ENCODE data around the gene DDN.

Gene DDN

DNA sequence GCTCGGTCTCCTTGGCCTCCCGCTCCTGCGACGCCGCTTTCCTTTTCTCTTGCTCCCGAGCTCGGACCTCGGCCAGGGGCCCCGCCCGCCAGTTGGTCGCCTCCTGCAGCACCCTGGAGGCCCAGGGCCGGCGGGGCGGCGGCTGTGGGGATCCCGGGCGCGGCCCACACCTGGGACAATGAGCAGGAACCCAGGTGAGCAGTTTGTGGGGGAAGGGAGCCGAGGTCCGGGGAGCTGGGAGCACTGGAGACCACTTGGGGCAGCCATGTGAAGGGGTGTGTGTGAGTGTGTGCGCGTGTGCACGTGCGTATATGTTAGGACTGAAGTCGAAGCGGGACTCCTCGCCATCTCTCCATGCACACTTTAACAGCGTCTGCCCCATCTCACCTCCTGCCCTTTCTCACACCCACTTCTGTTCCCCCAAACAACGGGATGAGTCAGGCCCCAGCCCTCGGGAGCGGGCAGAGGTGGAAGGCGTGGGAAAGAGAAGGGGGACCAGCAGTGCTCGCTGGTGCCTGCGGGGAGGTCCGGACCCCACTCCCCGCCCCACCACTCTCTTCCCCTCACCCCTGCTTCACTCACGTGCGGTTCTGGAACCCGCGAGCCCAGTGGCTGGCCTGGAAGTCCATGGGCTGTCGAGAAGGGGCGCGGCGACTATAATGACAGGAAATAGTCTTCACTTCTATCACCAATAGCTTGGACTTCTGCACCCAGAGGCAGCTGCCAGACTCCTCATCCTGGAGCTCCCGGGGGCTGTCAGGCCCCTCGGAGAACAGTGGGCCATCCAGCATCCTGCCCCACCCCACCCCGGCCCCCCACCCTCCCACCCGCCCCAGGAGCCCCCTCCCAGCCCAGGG, 450 bp downstream of the DDN start:
- Histone ChIP-seq H3K4me1 (ENCODE audit: control insufficient read depth, insufficient read depth, low read length) (peaks cover 40% of the 10 kb centered on the region), H3K27me3 (ENCODE audit: control insufficient read depth, insufficient read depth, low read length) (peaks cover 29% of the 10 kb centered on the region), H3K9ac (ENCODE audit: low read depth, low read length) (no peak overlapping the region), H3K9me3 (replicated peaks; ENCODE audit: low read length) (no peaks in the 10 kb centered on the region), H3K36me3 (ENCODE audit: insufficient read depth, low read length) (peaks cover 33% of the 10 kb centered on the region), H3K4me2 (ENCODE audit: low read length) (peak overlapping the region; percentile 86), H3K4me3 (ENCODE audit: low read length) (peak overlapping the region; percentile 66)

DNA sequence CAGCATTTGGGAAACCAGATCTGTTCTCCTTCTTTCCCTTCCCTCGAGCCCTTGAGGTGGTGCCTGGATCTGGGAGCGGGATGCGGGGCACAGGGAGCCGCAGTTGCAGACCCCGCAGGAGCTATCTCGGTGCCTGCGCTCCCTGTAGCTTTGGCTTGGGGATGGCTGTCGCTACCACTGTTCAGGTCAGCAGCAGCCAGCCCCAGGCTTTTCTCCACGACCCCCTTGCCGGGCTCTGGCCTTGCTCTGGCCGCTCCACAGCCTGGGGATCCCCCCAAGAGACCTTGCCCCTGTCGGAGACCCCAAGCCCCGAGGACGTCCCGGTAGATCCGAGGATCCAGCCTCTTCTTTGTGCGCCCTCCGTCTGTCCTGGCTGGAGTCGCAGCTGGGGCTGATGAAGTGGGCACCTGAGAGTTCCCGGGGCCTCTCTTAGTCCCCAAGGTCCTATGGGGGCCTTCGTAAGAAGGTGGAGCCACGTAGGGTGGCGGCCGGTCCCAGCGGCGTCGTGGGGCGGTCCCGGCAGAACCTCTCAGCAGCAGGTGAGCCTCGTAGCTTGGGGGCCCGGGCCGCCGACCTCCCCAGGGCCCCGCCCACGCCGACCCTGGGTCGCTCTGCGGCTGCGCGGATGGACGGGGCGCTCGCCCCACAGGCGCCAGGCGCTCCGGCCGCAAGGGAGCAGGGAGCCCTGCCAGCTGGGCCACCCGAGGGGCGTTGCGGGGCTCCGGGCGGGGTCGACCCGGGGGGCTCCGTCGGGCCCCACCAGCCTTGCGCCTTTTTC, 1.3 kb downstream of the DDN start:
- peaks cover 24% of the 10 kb centered on the region for H3K36me3 ChIP-seq (ENCODE audit: insufficient read depth, low read length)
- peak overlapping the region; percentile 86 for H3K4me2 ChIP-seq (ENCODE audit: low read length)
- H3K9ac ChIP-seq (ENCODE audit: low read depth, low read length) = no peak overlapping the region
- no peaks in the 10 kb centered on the region for H3K9me3 ChIP-seq (replicated peaks; ENCODE audit: low read length)
- H3K27me3 ChIP-seq (ENCODE audit: control insufficient read depth, insufficient read depth, low read length) = peaks cover 35% of the 10 kb centered on the region
- peaks cover 40% of the 10 kb centered on the region for H3K4me1 ChIP-seq (ENCODE audit: control insufficient read depth, insufficient read depth, low read length)
- peak overlapping the region; percentile 66 for H3K4me3 ChIP-seq (ENCODE audit: low read length)

DNA sequence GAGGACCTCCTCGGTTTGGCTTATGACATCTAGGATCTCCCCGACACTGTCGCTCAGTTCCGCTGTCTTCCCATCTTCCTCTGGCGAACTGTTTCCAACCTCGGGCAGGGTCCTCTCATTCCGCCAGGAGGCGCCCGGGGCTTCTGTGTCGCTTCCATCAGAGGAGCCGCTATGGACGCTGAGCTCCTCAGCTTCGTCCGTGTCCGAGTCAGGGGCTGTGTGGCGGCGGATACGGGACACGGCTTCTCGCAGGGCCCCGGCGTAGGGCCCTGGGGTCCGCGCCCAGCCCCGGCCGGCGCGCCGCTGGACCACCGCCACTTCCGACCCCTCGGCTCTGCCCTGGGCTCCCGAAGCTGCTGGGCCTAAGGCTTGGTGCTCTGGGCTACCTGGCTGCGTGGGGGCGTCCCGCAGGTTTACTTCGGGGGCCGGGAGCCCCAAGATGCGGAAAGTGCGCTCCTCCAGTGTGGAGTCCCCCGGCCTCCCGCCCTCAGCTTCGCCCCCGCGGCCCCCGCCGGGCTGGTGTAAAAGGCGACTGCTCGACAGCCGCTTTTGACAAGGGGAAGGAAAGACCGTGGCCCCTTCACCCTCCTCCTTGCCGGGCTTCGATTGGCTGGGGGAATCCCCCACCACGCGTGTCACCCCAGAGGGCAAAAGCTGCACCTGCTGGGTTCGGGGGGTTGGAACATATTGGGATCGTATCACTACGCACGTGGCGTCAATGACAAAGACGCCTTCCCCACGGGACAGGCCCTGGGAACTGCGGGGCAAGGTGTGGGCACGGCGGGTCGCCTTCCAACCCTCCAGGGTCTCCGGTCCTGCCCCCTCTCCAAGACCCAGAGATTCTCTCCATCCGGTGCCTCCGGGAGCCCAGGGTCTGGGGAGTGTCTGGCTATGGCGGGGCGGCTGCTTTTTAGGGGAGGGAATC, 2.1 kb downstream of the DDN start:
- H3K4me1 ChIP-seq (ENCODE audit: control insufficient read depth, insufficient read depth, low read length) = peaks cover 40% of the 10 kb centered on the region
- peak overlapping the region; percentile 62 for H3K4me3 ChIP-seq (ENCODE audit: low read length)
- H3K9ac ChIP-seq (ENCODE audit: low read depth, low read length) = peak overlapping the region; percentile 38
- H3K4me2 ChIP-seq (ENCODE audit: low read length) = peak overlapping the region; percentile 81
- H3K9me3 ChIP-seq (replicated peaks; ENCODE audit: low read length) = no peaks in the 10 kb centered on the region
- peaks cover 16% of the 10 kb centered on the region for H3K36me3 ChIP-seq (ENCODE audit: insufficient read depth, low read length)
- H3K27me3 ChIP-seq (ENCODE audit: control insufficient read depth, insufficient read depth, low read length) = peaks cover 37% of the 10 kb centered on the region

DNA sequence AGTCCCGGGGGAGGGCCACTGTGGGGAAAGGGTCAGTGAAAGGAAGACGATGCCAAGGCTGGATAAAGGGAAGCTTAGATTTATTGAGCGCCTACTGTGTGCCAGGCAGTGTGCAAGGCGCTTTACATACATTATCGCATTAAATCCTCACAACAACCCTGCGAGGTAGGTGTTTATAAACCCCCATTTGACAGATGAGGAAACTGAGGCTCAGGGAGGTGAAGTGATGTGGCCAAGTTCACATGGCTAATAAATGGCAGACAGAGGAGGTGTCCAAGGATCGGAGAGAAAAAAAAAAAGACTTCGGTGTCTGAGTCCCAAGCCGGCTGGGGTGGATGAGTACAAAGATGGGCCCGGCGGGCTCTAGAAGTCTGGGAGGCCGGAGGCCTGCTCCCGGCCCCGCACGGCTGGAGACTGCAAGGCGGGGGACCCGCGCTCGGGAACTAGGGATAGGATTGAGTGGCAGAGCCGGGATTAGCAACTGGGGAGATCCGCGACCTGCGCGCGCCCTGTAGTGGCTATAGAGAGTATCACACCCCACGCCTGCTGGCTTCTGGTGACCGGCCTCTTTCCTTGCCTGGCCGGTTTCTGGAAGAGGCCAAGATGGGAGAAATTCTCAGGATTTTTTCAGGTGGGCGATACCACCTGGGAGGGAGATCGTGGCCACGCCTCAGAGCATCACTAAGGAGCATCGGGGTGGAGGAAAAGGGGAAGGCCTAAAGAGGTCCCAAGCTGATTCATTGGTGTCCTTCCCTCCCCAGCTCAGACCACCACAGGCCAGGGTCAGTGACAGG, 3.9 kb downstream of the DDN start:
- Histone ChIP-seq H3K9ac (ENCODE audit: low read depth, low read length) (no peak overlapping the region), H3K27me3 (ENCODE audit: control insufficient read depth, insufficient read depth, low read length) (peaks cover 49% of the 10 kb centered on the region), H3K4me1 (ENCODE audit: control insufficient read depth, insufficient read depth, low read length) (peaks cover 36% of the 10 kb centered on the region), H3K36me3 (ENCODE audit: insufficient read depth, low read length) (peaks cover under 1% of the 10 kb centered on the region), H3K4me3 (ENCODE audit: low read length) (peak overlapping the region; percentile 65), H3K9me3 (replicated peaks; ENCODE audit: low read length) (no peaks in the 10 kb centered on the region), H3K4me2 (ENCODE audit: low read length) (peak overlapping the region; percentile 86)

DNA sequence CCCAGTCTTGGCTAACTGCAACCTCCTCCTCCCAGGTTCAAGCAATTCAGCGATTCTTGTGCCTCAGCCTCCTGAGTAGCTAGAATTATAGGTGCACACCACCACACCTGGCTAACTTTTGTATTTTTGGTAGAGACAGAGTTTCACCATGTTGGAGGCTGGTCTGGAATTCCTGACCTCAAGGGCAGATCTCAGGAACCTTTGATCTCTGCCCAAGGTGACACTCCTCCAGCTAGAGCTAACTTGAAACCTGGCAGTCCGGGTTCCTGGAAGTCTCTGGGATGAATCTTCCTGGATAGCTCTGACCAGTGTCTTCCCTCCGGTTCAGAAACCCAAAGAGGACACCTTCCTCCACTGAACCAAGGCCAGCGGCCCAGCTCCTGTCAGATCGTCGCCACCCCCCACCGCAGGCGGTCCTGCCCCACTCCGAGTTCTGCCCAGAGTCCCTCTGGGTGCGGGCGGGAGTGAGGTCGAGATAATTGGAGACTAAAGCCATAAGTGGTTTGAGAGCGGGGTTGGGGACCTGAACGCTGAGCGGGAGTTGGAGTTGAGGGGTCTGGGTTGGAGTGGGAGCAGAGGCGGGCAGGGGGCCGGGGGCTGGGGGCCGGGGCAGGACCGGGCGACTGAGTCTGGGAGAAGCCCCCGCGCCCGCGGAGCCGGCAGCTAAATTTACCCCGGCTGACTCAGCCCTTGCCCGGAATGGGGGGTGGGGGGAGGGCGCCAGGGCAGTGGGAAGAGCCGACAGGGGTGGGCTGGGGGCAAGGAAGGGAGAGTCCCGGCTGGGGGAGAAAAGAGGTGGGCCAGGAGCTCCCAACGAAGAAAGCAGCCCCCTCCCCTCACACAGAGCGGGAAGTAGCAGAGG, 4.7 kb downstream of the DDN start:
- Histone ChIP-seq H3K4me3 (ENCODE audit: low read length) (no peak overlapping the region), H3K4me2 (ENCODE audit: low read length) (no peak overlapping the region), H3K9ac (ENCODE audit: low read depth, low read length) (no peak overlapping the region), H3K4me1 (ENCODE audit: control insufficient read depth, insufficient read depth, low read length) (peaks cover 28% of the 10 kb centered on the region), H3K36me3 (ENCODE audit: insufficient read depth, low read length) (no peaks in the 10 kb centered on the region), H3K9me3 (replicated peaks; ENCODE audit: low read length) (no peaks in the 10 kb centered on the region), H3K27me3 (ENCODE audit: control insufficient read depth, insufficient read depth, low read length) (peaks cover 56% of the 10 kb centered on the region)

DNA sequence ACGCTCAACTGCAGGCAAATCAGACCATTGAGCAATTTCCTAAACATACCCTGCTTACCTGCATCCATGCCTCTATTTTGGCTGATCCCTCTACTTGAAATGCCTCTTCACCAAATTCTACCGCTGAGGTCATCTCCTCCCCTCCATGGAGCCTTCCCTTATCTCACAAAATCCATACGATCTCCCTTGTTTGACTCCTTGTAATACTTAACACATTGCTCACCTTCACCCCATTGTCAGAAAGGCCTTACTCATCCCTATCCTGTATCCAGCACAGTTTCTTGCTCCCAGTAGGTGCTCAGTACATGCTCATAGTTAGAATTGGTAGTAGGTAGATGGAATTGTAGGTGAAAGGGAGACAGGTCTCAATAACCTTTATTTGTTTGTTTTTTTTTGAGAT, 5.4 kb downstream of the DDN start:
- Histone ChIP-seq H3K27me3 (ENCODE audit: control insufficient read depth, insufficient read depth, low read length) (peaks cover 63% of the 10 kb centered on the region), H3K4me2 (ENCODE audit: low read length) (no peak overlapping the region), H3K4me3 (ENCODE audit: low read length) (no peak overlapping the region), H3K9ac (ENCODE audit: low read depth, low read length) (no peak overlapping the region), H3K9me3 (replicated peaks; ENCODE audit: low read length) (no peaks in the 10 kb centered on the region), H3K36me3 (ENCODE audit: insufficient read depth, low read length) (no peaks in the 10 kb centered on the region), H3K4me1 (ENCODE audit: control insufficient read depth, insufficient read depth, low read length) (peaks cover 22% of the 10 kb centered on the region)

DNA sequence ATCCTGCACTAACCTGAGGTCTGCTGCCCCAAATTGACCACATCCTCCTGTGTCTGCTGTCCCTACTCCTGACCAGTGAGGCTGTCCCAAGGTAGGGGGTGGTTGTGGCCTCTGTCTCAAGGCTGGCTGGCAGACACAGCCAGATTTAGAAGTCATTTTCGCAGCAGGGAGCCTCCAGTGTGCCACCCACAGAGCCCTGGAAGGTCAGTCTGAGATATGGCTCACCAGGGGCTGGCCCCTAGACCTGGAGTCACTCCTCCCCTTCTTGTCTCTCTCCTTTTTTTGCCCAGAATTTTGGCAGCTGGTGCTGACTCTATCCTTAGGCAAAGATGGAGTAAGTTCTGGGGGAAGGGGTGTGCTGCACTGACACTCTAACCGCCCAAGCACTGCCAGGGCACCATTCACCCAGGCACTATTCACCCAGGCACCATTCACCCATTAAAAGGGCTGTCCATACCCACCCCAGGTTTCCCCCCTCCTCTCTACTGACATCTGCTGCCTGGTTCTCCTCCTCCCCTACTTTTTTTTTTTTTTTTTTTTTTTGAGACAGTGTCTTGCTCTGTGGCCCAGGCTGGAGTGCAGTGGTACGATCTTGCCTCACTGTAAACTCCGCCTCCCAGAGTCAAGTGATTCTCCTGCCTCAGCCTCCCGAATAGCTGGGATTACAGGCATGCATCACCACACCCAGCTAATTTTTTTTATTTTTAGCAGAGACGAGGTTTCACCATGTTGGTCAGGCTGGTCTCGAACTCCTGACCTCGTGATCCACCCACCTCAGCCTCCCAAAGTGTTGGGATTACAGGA, 7.7 kb downstream of the DDN start:
- Histone ChIP-seq H3K27me3 (ENCODE audit: control insufficient read depth, insufficient read depth, low read length) (peaks cover 67% of the 10 kb centered on the region), H3K4me3 (ENCODE audit: low read length) (no peak overlapping the region), H3K36me3 (ENCODE audit: insufficient read depth, low read length) (no peaks in the 10 kb centered on the region), H3K4me1 (ENCODE audit: control insufficient read depth, insufficient read depth, low read length) (peaks cover 5% of the 10 kb centered on the region), H3K9me3 (replicated peaks; ENCODE audit: low read length) (no peaks in the 10 kb centered on the region), H3K4me2 (ENCODE audit: low read length) (no peak overlapping the region), H3K9ac (ENCODE audit: low read depth, low read length) (no peak overlapping the region)

DNA sequence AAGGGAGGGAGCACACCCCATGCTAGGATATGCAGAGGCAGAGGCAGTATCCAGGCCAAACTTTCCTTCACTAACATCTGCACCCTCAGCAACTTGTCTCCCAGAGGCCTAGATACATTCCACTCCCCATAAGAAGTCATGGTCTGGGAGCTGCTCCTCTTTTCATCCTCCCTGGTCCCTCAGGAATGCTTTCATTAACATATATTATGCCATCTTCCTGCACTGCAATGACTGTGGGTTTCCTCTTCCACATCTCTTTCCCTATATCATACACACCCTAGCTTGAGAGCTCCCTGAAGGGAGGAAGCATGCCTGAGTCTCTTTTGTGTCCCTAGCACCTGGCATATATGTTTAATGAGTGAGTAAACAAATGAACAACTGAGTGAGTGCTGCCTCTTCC, 8.6 kb downstream of the DDN start:
- Histone ChIP-seq H3K9ac (ENCODE audit: low read depth, low read length) (no peak overlapping the region), H3K36me3 (ENCODE audit: insufficient read depth, low read length) (no peaks in the 10 kb centered on the region), H3K27me3 (ENCODE audit: control insufficient read depth, insufficient read depth, low read length) (peaks cover 76% of the 10 kb centered on the region), H3K4me1 (ENCODE audit: control insufficient read depth, insufficient read depth, low read length) (peaks cover 5% of the 10 kb centered on the region), H3K4me2 (ENCODE audit: low read length) (no peak overlapping the region), H3K4me3 (ENCODE audit: low read length) (no peak overlapping the region), H3K9me3 (replicated peaks; ENCODE audit: low read length) (no peaks in the 10 kb centered on the region)

DNA sequence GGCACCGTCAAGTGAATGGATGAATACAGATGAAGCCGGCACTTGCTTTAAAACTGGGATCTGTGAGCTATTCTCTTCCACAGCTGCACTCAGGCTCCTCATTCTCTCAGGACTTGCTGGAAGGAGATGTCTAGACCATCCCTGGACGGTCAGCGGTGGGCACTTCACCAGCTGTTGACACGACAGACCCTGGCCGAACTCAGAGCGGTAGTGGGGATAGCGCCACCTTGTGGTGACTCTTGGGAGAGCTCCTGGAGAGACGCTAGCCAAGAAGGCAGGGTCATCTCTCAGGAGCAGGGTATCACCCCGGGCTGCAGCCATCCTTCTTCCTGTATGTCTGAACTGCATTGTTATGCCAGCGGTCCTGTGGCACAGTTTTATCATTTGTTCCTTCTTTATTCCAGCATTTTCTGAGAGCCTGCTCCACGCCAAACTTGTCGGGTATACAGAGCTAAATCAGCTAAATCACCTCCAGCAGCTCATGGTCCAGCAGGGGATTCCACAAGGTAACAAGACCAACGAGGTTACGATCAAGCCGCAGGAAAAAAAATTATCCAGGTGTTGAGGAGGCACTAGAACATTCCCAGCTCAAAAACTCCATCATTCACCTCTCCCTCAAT, 11.0 kb downstream of the DDN start:
- H3K4me3 ChIP-seq (ENCODE audit: low read length) = no peak overlapping the region
- H3K4me1 ChIP-seq (ENCODE audit: control insufficient read depth, insufficient read depth, low read length) = no peaks in the 10 kb centered on the region
- H3K27me3 ChIP-seq (ENCODE audit: control insufficient read depth, insufficient read depth, low read length) = peaks cover 81% of the 10 kb centered on the region
- no peak overlapping the region for H3K4me2 ChIP-seq (ENCODE audit: low read length)
- no peaks in the 10 kb centered on the region for H3K9me3 ChIP-seq (replicated peaks; ENCODE audit: low read length)
- no peaks in the 10 kb centered on the region for H3K36me3 ChIP-seq (ENCODE audit: insufficient read depth, low read length)
- H3K9ac ChIP-seq (ENCODE audit: low read depth, low read length) = no peak overlapping the region
